SK-N-SH (cell line): ENCODE data around the gene RRP9. TPM values are rescaled to one million over a fixed set of nuclear protein-coding genes. Genes with fewer than 3 reads are reported as not detected.

Experiments used
- CTCF ChIA-PET: fragments of 300-600, 350-600 bp; formaldehyde crosslinking; extraction: SDS; loops from one replicate; lab custom pipeline; 2021; lab: Yijun Ruan, JAX
- POLR2A ChIA-PET: fragments of 350-600 bp; sonication (Branson Sonifier 250); formaldehyde crosslinking; extraction: SDS; loops from one replicate; lab custom pipeline; 2020; ENCODE audit warnings: antibody characterized with exemption, inconsistent platforms; lab: Yijun Ruan, JAX
- DNase-seq: peaks from one replicate; pipeline ENCODE4 v3.0.0; 2012
- H2AFZ ChIP-seq: fragments of 200-600 bp; sonication (generic); 2 replicates; pipeline ENCODE4 v1.8.1; 2016; ENCODE audit warnings: antibody characterized with exemption, mild to moderate bottlenecking, low read depth
- H3F3A ChIP-seq: fragments of 200-600 bp; sonication (generic); replicated peaks from 2 replicates; pipeline ENCODE3; 2016; ENCODE audit warnings: antibody characterized with exemption, mild to moderate bottlenecking; ENCODE audit not compliant: insufficient read depth
- H3K27ac ChIP-seq, 2 experiments: fragments of 200-500 bp in 1 of 2; fragments of 200-600 bp in 1 of 2; sonication (Bioruptor generic) in 1 of 2; sonication (generic), shearing (Covaris generic) in 1 of 2; 2 replicates each; pipeline versions ENCODE4 v1.5.1 to v1.6.1; 2014 to 2016; ENCODE audit warnings: low read depth in 2 of 2, inconsistent platforms in 1 of 2, low read length in 1 of 2, mild to moderate bottlenecking in 1 of 2, mixed read lengths in 1 of 2
- H3K27me3 ChIP-seq: fragments of 200-600 bp; sonication (generic), shearing (Covaris generic); 2 replicates; pipeline ENCODE4 v1.6.1; 2016; ENCODE audit warnings: mixed run types; ENCODE audit not compliant: insufficient read depth
- H3K36me3 ChIP-seq, 2 experiments: fragments of 200-500 bp in 1 of 2; fragments of 200-600 bp in 1 of 2; sonication (Bioruptor generic) in 1 of 2; sonication (generic) in 1 of 2; replicated peaks in 1 of 2; 2 replicates each; pipeline versions ENCODE3 to v1.5.1; 2014 to 2016; ENCODE audit warnings: low read length in 1 of 2, mild to moderate bottlenecking in 1 of 2; ENCODE audit not compliant: insufficient read depth in 2 of 2, control insufficient read depth in 1 of 2
- H3K4me1 ChIP-seq, 2 experiments: fragments of 200-500 bp in 1 of 2; fragments of 200-600 bp in 1 of 2; sonication (Bioruptor generic) in 1 of 2; sonication (generic), shearing (Covaris generic) in 1 of 2; 2 replicates each; pipeline versions ENCODE4 v1.5.1 to v1.6.1; 2014 to 2016; ENCODE audit warnings: low read depth in 1 of 2, low read length in 1 of 2, mixed run types in 1 of 2; ENCODE audit not compliant: insufficient read depth in 2 of 2, control insufficient read depth in 1 of 2
- H3K4me2 ChIP-seq: fragments of 200-600 bp; sonication (generic), shearing (Covaris generic); 2 replicates; pipeline ENCODE4 v1.6.1; 2017; ENCODE audit warnings: mixed run types
- H3K4me3 ChIP-seq, 2 experiments: fragments of 200-500 bp in 1 of 2; fragments of 200-600 bp in 1 of 2; sonication (Bioruptor generic) in 1 of 2; sonication (generic), shearing (Covaris generic) in 1 of 2; 2 replicates each; pipeline versions ENCODE4 v1.5.1 to v1.8.1; 2014 to 2016; ENCODE audit warnings: low read depth in 2 of 2, inconsistent platforms in 1 of 2, low read length in 1 of 2, mild to moderate bottlenecking in 1 of 2, mixed read lengths in 1 of 2, moderate library complexity in 1 of 2
- H3K79me2 ChIP-seq: fragments of 200-600 bp; sonication (generic); 2 replicates; pipeline ENCODE4 v1.8.1; 2017; ENCODE audit warnings: mild to moderate bottlenecking; ENCODE audit not compliant: insufficient read depth
- H3K9ac ChIP-seq: fragments of 200-600 bp; sonication (generic); 2 replicates; pipeline ENCODE4 v1.6.1; 2017; ENCODE audit warnings: mixed run types
- H3K9me2 ChIP-seq: fragments of 200-600 bp; sonication (generic); 2 replicates; pipeline ENCODE4 v1.6.1; 2017; ENCODE audit warnings: mixed run types
- H3K9me3 ChIP-seq: fragments of 200-600 bp; sonication (generic); 2 replicates; pipeline ENCODE4 v1.6.1; 2017; ENCODE audit warnings: mixed run types, mild to moderate bottlenecking, moderate library complexity
- H4K20me1 ChIP-seq: fragments of 200-600 bp; sonication (generic); 2 replicates; pipeline ENCODE4 v1.6.1; 2017; ENCODE audit warnings: mild to moderate bottlenecking, mixed run types; ENCODE audit not compliant: insufficient read depth
- CHD2 ChIP-seq: fragments of 150-350 bp; IDR thresholded peaks from 2 replicates; pipeline ENCODE4 v1.6.1; 2018; ENCODE audit warnings: low read length; ENCODE audit not compliant: partially characterized antibody
- EP300 ChIP-seq, 2 experiments: IDR thresholded peaks; 2 replicates each; pipeline versions ENCODE4 v1.4.0 to v1.6.1; 2012; ENCODE audit warnings: borderline replicate concordance in 1 of 2, low read depth in 1 of 2, low read length in 1 of 2
- FOXJ3 ChIP-seq: sonication (generic); formaldehyde crosslinking; IDR thresholded peaks from 2 replicates; pipeline ENCODE4 v1.5.1; 2020; ENCODE audit warnings: mild to moderate bottlenecking, missing genetic modification reagents
- MAX ChIP-seq: IDR thresholded peaks from 2 replicates; pipeline ENCODE4 v1.4.0; 2012; ENCODE audit warnings: low read depth
- NFIC ChIP-seq: IDR thresholded peaks from 2 replicates; pipeline ENCODE4 v1.4.0; 2012; ENCODE audit warnings: borderline replicate concordance
- PBX3 ChIP-seq: IDR thresholded peaks from 2 replicates; pipeline ENCODE4; 2012
- POLR2AphosphoS5 ChIP-seq: IDR thresholded peaks from 2 replicates; pipeline ENCODE4 v1.6.1; 2012; ENCODE audit warnings: low read depth, low read length
- RCOR1 ChIP-seq: fragments of 150-350 bp; IDR thresholded peaks from 2 replicates; pipeline ENCODE4 v1.6.1; 2017; ENCODE audit warnings: antibody characterized with exemption, low read length
- RXRA ChIP-seq: IDR thresholded peaks from 2 replicates; pipeline ENCODE4 v1.4.0; 2012; ENCODE audit warnings: low read depth, mild to moderate bottlenecking, borderline replicate concordance
- SMC3 ChIP-seq: IDR thresholded peaks from 2 replicates; pipeline ENCODE4 v1.6.1; 2012; ENCODE audit warnings: low read depth, low read length, improper control_type of control experiment
- USF1 ChIP-seq: IDR thresholded peaks from 2 replicates; pipeline ENCODE4 v1.4.0; 2012; ENCODE audit warnings: low read depth, borderline replicate concordance
- USF2 ChIP-seq: fragments of 150-350 bp; IDR thresholded peaks from 2 replicates; pipeline ENCODE4 v1.6.1; 2017; ENCODE audit warnings: antibody characterized with exemption, low read length, low read depth, borderline replicate concordance
- WGBS: methylation state at CpG from one replicate; pipeline ENCODE4 v1.1.6; 2017; ENCODE audit warnings: low lambda C conversion rate; 5-methylcytosine and 5-hydroxymethylcytosine counted together
- polyA plus RNA-seq, 3 experiments: library from polyadenylated mRNA; depleted of rRNA; stranded (reverse); fragments of >200 nt; gene quantifications; 2 replicates each; pipeline ENCODE4 v1.2.3, GENCODE V29; 2012
- TF ChIP-seq, protein P1 (sequence below): fragments of 200-600 bp; sonication (generic); IDR thresholded peaks from 2 replicates; pipeline ENCODE4 v1.6.1; 2017; ENCODE audit warnings: antibody characterized with exemption, mild to moderate bottlenecking, moderate library complexity

Gene RRP9
- polyA plus RNA-seq, 1 of the 3 experiments (the other 2 are of a cell fraction), result 49.6 TPM

- H4K20me1 ChIP-seq, result no peaks in the 10 kb centered on the region
- no peaks in the 10 kb centered on the region for H3K9me3 ChIP-seq
- H2AFZ ChIP-seq, result no peak overlapping the region
- ChIA-PET POLR2A (interaction anchor here (1.0 to 1.3 kb wide), 2 partner anchors 15 to 16 kb away, joined by 3 to 7 read pairs; partner anchors contain the start of genes ABHD14B and PARP3), CTCF (interaction anchor here (0.8 to 10.7 kb wide), 12 partner anchors 9 to 151 kb away, joined by 3 to 84 read pairs (median 6); partner anchors contain the start of genes ABHD14A, ABHD14B, PCBP4 and RRP9)
- H3K4me3 ChIP-seq, result no peak overlapping the region; a peak in 1 of 4 replicates
- H3K36me3 ChIP-seq, result peaks cover 5 to 42% of the 10 kb centered on the region in 2 experiments
- H3K4me2 ChIP-seq, result no peak overlapping the region
- H3K27me3 ChIP-seq, result no peaks in the 10 kb centered on the region
- peaks cover 4 to 12% of the 10 kb centered on the region in 2 experiments; a peak in 2 of 4 replicates for H3K4me1 ChIP-seq
- H3K9me2 ChIP-seq, result no peaks in the 10 kb centered on the region
- no peak overlapping the region for H3K27ac ChIP-seq
- H3K9ac ChIP-seq, result no peak overlapping the region
- WGBS, result 97% methylated on average over 6 of the region's 15 CpGs
- TF ChIP-seq USF1, result no peak
- TF ChIP-seq NFIC, result no peak
- no peak for TF ChIP-seq FOXJ3 (CRISPR knock-in tag)
- no peak for TF ChIP-seq CHD2
- DNase-seq, result no peak
- H3K79me2 ChIP-seq, result 0 out of 2 replicates have a peak, but pooled peaks cover under 1% of the 10 kb centered on the region
- peaks cover 12% of the 10 kb centered on the region for H3F3A ChIP-seq
These were observed 16.0 kb upstream of the RRP9 start for GRCh38 chr3:51957520-51958205.

- Histone ChIP-seq H3K36me3 (peaks cover 5 to 38% of the 10 kb centered on the region in 2 experiments), H3K27ac (peak overlapping the region in 1 of 2 experiments; percentile 53; a peak in 2 of 4 replicates), H4K20me1 (no peaks in the 10 kb centered on the region), H3K79me2 (no peaks in the 10 kb centered on the region), H3K9ac (no peak overlapping the region), H3K4me3 (no peak overlapping the region; a peak in 1 of 4 replicates), H3K4me1 (peaks cover 4 to 12% of the 10 kb centered on the region in 2 experiments; a peak in 2 of 4 replicates), H3K9me2 (no peaks in the 10 kb centered on the region), H3K9me3 (no peaks in the 10 kb centered on the region), H3F3A (peaks cover 14% of the 10 kb centered on the region), H3K27me3 (no peaks in the 10 kb centered on the region), H2AFZ (no peak overlapping the region), H3K4me2 (no peak overlapping the region)
- ChIA-PET CTCF (interaction anchor here (0.7 to 10.7 kb wide), 11 partner anchors 7 to 48 kb away, joined by 3 to 84 read pairs (median 6); partner anchors contain the start of genes ABHD14A, ABHD14B, ACY1 and PARP3), POLR2A (interaction anchor here (1.3 kb wide), 1 partner anchor 18 kb away, joined by 7 read pairs; the partner anchor contains the start of gene ABHD14B)
- peak; percentile 91 for DNase-seq
- 78% methylated on average over 40 of the region's 97 CpGs for WGBS
- TF ChIP-seq RXRA (no peak), CHD2 (peak; percentile 35), PBX3 (no peak), NFIC (0 out of 2 replicates have a peak, but pooled peaks have one; percentile 36), EP300 (IDR thresholded peaks at IDR 0.05; ENCODE audit: borderline replicate concordance in 1 of 2, low read depth in 1 of 2, low read length in 1 of 2) (no peak), RCOR1 (no peak), SMC3 (no peak), POLR2AphosphoS5 (no peak), MAX (no peak), USF2 (no peak)
- TF ChIP-seq, protein P1, sequence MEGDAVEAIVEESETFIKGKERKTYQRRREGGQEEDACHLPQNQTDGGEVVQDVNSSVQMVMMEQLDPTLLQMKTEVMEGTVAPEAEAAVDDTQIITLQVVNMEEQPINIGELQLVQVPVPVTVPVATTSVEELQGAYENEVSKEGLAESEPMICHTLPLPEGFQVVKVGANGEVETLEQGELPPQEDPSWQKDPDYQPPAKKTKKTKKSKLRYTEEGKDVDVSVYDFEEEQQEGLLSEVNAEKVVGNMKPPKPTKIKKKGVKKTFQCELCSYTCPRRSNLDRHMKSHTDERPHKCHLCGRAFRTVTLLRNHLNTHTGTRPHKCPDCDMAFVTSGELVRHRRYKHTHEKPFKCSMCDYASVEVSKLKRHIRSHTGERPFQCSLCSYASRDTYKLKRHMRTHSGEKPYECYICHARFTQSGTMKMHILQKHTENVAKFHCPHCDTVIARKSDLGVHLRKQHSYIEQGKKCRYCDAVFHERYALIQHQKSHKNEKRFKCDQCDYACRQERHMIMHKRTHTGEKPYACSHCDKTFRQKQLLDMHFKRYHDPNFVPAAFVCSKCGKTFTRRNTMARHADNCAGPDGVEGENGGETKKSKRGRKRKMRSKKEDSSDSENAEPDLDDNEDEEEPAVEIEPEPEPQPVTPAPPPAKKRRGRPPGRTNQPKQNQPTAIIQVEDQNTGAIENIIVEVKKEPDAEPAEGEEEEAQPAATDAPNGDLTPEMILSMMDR, result peak; percentile 47
These were observed 14.4 kb upstream of the RRP9 start for GRCh38 chr3:51955893-51956770.
